Body of pancreas (tissue), 4 donors: ENCODE results near the gene MIER1.

Experiments
- POLR2A ChIP-seq, 3 donors: fragments of 450-650 bp; IDR thresholded peaks; one replicate each; pipeline ENCODE4 v1.6.1; 2016; ENCODE audit warnings: antibody characterized with exemption in 3 of 3, mild to moderate bottlenecking in 2 of 3
- TF ChIP-seq, protein P1 (sequence below), 7 experiments: fragments of 450-650 bp in 4 of 7; fragments of 200-600 bp in 3 of 7; sonication (generic) in 3 of 7; IDR thresholded peaks; one replicate each; pipeline ENCODE4 v1.5.1; 2016 to 2019; ENCODE audit warnings: antibody characterized with exemption in 7 of 7

DNA sequence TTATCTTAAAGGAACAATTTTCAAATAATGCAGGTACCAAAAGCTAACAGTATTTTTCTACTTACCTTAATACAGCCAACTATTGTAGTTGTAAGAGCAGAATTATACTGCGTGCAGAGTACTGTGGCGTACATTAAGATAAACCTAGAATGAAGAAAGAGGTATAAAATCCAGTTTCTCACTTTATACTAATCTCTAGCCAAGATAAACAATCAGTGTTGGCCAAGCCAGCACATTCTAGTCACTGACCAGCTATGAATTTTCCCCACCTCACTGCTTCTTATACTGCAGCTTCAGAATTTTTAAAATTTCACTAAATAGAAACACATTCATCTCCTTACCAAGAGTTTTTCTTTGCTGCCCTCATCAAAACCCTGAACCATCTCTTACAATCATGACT is 95.5 kb downstream of the MIER1 start:
- TF ChIP-seq, protein P1, sequence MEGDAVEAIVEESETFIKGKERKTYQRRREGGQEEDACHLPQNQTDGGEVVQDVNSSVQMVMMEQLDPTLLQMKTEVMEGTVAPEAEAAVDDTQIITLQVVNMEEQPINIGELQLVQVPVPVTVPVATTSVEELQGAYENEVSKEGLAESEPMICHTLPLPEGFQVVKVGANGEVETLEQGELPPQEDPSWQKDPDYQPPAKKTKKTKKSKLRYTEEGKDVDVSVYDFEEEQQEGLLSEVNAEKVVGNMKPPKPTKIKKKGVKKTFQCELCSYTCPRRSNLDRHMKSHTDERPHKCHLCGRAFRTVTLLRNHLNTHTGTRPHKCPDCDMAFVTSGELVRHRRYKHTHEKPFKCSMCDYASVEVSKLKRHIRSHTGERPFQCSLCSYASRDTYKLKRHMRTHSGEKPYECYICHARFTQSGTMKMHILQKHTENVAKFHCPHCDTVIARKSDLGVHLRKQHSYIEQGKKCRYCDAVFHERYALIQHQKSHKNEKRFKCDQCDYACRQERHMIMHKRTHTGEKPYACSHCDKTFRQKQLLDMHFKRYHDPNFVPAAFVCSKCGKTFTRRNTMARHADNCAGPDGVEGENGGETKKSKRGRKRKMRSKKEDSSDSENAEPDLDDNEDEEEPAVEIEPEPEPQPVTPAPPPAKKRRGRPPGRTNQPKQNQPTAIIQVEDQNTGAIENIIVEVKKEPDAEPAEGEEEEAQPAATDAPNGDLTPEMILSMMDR (IDR thresholded peaks at IDR 0.05): no peak
- no peak for TF ChIP-seq POLR2A (IDR thresholded peaks at IDR 0.05)
